ENCODE measurements around the gene CCNI. TPM values are rescaled to one million over a fixed set of nuclear protein-coding genes. Genes with fewer than 3 reads are reported as not detected.
A peak's percentile ranks its signal among the peaks of the same experiment; 100 is the strongest.

CCNI gene
- total RNA-seq, 1 donor, result 187 TPM

DNA sequence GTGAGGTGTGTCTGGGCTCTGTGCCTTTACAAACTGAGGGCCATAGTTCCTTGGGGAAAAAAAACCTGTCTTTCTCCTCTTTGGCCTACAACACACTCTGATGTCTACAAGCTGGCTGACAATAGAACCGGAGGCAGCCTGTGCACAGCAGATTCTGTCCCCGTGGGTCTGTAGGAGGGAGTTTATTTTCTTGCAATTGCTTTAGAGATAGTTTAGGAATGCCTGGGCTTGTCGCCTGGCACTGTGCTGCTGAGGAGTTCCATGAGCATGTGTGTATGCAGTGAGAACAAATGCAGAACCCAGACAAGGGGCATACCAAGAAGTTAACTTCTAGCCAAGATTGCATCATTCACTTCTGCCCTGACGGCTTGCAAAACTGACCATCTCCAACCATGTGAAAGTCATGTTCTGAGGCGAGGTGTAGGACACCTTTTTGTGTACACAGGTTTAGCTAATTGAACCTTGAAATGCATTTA, 54.1 kb downstream of the CCNI start:
- H3K4me3 ChIP-seq (ENCODE audit: low read depth, low read length), result no peak overlapping the region
- DNase-seq (ENCODE audit: low read depth), result peak; percentile 89
- no peak for TF ChIP-seq CTCF (IDR thresholded peaks at IDR 0.05; ENCODE audit: insufficient read depth, low read depth, low read length)

- no peak overlapping the region for H3K4me3 ChIP-seq (ENCODE audit: low read depth, low read length)
Measured at GRCh38 chr4:77020017-77020416, 55.8 kb downstream of the CCNI start.

DNA sequence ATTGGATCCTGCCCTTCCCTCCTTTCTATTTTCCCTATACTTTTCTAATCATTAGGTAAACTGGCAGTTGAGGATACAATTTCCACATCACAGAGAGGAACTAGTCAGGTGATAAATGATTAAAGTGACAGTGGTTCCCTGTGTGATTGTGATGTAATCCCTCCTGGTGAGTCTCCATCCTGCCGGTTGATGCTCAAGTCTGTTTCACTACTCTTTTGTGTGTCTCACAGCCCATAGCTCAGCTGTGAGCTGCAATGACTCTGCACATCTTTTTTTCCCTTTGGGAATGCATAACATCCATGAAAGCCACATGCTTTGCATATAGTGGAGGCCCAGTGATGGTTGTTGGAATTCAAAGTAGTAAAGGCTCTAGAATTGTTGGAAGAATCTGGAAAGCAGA, 60.4 kb downstream of the CCNI start:
- no peak overlapping the region for H3K4me3 ChIP-seq (ENCODE audit: low read depth, low read length)
- DNase-seq (ENCODE audit: low read depth), result peak; percentile 67
- TF ChIP-seq CTCF (IDR thresholded peaks at IDR 0.05; ENCODE audit: insufficient read depth, low read depth, low read length), result no peak

More at GRCh38 chr4:77020017-77020416, 55.8 kb downstream of the CCNI start:
- no peak for DNase-seq (ENCODE audit: low read depth)
- no peak for TF ChIP-seq CTCF (IDR thresholded peaks at IDR 0.05; ENCODE audit: insufficient read depth, low read depth, low read length)

DNA sequence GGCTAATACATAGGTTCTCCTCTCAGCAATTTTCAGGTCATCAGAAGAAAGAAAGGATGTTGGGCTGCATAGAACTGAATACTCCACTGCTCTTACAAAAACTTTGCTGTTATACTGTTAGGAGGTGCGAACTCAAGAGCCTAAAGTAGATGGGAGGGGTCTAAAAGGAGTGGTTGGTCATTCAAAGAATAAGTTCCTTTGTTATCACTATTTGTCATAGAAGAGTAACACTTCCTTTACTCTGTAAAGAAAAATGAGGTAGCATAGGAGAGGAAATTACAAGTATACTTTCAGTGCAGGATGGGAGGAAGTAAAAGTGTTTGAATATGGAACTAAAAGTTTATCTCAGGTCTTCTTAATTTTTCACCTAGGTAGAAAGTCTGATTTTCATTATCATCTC, 61.5 kb downstream of the CCNI start:
- TF ChIP-seq CTCF (IDR thresholded peaks at IDR 0.05; ENCODE audit: insufficient read depth, low read depth, low read length), result no peak
- DNase-seq (ENCODE audit: low read depth), result no peak
- no peak overlapping the region for H3K4me3 ChIP-seq (ENCODE audit: low read depth, low read length)

DNA sequence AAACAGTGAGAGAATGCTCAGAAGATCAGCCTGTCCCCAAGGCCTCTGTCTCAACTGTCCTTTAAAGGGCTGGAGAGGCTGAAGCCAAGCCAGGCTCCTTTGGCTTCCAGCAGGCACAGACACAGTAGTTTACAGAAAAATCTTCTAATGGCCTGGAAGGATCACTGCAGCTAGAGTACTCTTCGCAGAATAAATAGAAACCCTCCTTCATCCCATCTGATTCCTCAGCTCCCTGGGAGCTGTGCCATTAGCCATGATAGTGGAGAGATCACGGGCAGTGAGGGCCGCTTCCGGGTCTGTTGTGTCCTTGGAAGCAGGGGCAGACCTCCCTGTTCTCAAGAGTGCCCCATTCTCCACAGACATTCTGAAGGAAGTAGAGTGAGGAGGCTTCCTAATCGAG, 63.1 kb downstream of the CCNI start:
- DNase-seq (ENCODE audit: low read depth), result no peak
- TF ChIP-seq CTCF (IDR thresholded peaks at IDR 0.05; ENCODE audit: insufficient read depth, low read depth, low read length), result no peak
- H3K4me3 ChIP-seq (ENCODE audit: low read depth, low read length), result no peak overlapping the region

- DNase-seq (ENCODE audit: low read depth), result peak; percentile 90
- no peak for TF ChIP-seq CTCF (IDR thresholded peaks at IDR 0.05; ENCODE audit: insufficient read depth, low read depth, low read length)
- H3K4me3 ChIP-seq (ENCODE audit: low read depth, low read length), result peak overlapping the region; percentile 4
Measured at GRCh38 chr4:77010841-77011354, 64.9 kb downstream of the CCNI start.

DNA sequence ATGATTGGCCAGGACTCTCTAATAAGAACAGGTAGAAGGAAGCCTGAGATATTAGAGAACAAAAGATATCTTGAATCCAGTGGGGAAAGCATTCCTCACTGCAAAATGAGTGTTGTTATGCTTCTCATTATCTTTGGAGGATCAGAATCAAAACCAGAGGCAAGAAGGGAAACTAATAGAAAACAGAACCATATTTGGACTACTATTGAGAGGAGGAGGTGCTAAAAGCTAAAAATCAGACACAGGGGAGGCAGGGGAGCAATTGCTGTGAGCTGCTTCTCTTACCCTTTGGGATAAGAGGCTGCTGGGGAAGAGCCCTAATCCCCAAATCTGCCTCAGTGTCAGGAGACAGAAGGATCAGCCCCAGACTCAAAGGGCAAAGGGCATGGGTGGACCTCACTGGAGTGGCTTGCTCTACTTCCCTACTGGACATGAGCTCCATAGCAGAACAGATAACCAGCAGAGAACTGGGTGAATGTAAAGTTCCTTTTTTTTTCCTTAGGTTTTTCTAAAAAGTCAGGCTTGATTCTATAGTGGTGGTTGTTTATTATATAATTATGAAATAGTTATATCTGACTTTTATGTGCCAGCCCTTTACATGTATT, 66.2 kb downstream of the CCNI start:
- DNase-seq (ENCODE audit: low read depth), result no peak
- H3K4me3 ChIP-seq (ENCODE audit: low read depth, low read length), result no peak overlapping the region
- TF ChIP-seq CTCF (IDR thresholded peaks at IDR 0.05; ENCODE audit: insufficient read depth, low read depth, low read length), result no peak
